Measurements from ENCODE around the gene AOAH. TPM values are rescaled to one million over a fixed set of nuclear protein-coding genes. Genes with fewer than 3 reads are reported as not detected.

The AOAH gene
- total RNA-seq, 1 experiment from 2014 or later: 0.39 TPM

GRCh38 chr7:36563706-36564327 lies 160.5 kb downstream of the AOAH start:
- peaks cover 9 to 25% (median 9%) of the 10 kb centered on the region in 3 experiments for H3K36me3 Mint-ChIP-seq (ENCODE audit: insufficient read depth in 1 of 3, low read depth in 3 of 3)
- H3K56ac ChIP-seq (ENCODE audit: insufficient read length, low read depth, low read length): no peak overlapping the region
- H3K4me3 Mint-ChIP-seq: no peak overlapping the region
- H3K4me1 Mint-ChIP-seq: peaks cover 45 to 46% of the 10 kb centered on the region in 2 experiments
- no CpG with 5 or more reads among the region's 1 CpG for WGBS (ENCODE audit: extremely low coverage, insufficient read length, low lambda C conversion rate)
- H3K27me3 ChIP-seq (ENCODE audit: insufficient read depth, low read length): no peaks in the 10 kb centered on the region
- H3K14ac ChIP-seq (ENCODE audit: insufficient read depth, low read length): no peak overlapping the region
- H2BK15ac ChIP-seq (ENCODE audit: low read depth, low read length): no peak overlapping the region
- peaks cover 15 to 19% of the 10 kb centered on the region in 2 experiments for H3K9me3 Mint-ChIP-seq
- H3K27ac Mint-ChIP-seq: peak overlapping the region in 2 of 3 experiments; percentile 20 to 44; a peak in 4 of 7 replicates
- H3K4me2 ChIP-seq (ENCODE audit: insufficient read depth, insufficient read length, low read length): no peak overlapping the region
- no peak overlapping the region for H2AK5ac ChIP-seq (ENCODE audit: insufficient read length, low read length)
- no peak overlapping the region for H2BK120ac ChIP-seq (ENCODE audit: low read depth, low read length, poor library complexity, severe bottlenecking)
- no peak overlapping the region for H3K9ac ChIP-seq (ENCODE audit: extremely low read depth, insufficient read length, low read length)
- TF ChIP-seq CTCF (conservative IDR thresholded peaks at IDR 0.05): no peak
- H4K91ac ChIP-seq (ENCODE audit: insufficient read length, low read depth, low read length): no peak overlapping the region
- H2AFZ ChIP-seq (ENCODE audit: low read length): peak overlapping the region; percentile 52
- no peak overlapping the region for H3T11ph ChIP-seq (ENCODE audit: low read length)
- H3K4me1 ChIP-seq (ENCODE audit: insufficient read depth, low read length): peaks cover 12% of the 10 kb centered on the region; the same call in 1 of the 2 replicates
- H3K9me3 ChIP-seq (ENCODE audit: control insufficient read depth, low read depth, low read length): no peaks in the 10 kb centered on the region
- H3K27me3 Mint-ChIP-seq (ENCODE audit: low read depth): peaks cover 2% of the 10 kb centered on the region; the same call in 1 of the 2 replicates
- no peaks in the 10 kb centered on the region for H3K23me2 ChIP-seq (ENCODE audit: insufficient read length, low read depth, low read length, poor library complexity, severe bottlenecking)
- no peak overlapping the region for H3K18ac ChIP-seq (ENCODE audit: insufficient read length, low read depth, low read length)
- no peak overlapping the region for H2BK5ac ChIP-seq (ENCODE audit: insufficient read length, low read length)
- H2BK12ac ChIP-seq (ENCODE audit: insufficient read length, low read depth, low read length): no peak overlapping the region
- no peak overlapping the region for H4K8ac ChIP-seq (replicated peaks; ENCODE audit: insufficient read length, low read depth, low read length)
- no peaks in the 10 kb centered on the region for H3K79me2 ChIP-seq (ENCODE audit: insufficient read depth, low read length)
- H4K5ac ChIP-seq (ENCODE audit: insufficient read length, low read depth, low read length): no peak overlapping the region
- H3K4ac ChIP-seq (ENCODE audit: low read depth, low read length): no peak overlapping the region
- no peaks in the 10 kb centered on the region for H3K79me1 ChIP-seq (ENCODE audit: insufficient read depth, low read depth, low read length, poor library complexity, severe bottlenecking)
- no peak overlapping the region for H2BK20ac ChIP-seq (ENCODE audit: low read depth, low read length, poor library complexity, severe bottlenecking)
- DNase-seq: no peak
- H3K23ac ChIP-seq (ENCODE audit: insufficient read length, low read depth, low read length): no peak overlapping the region
- no peak overlapping the region for H3K27ac ChIP-seq (ENCODE audit: insufficient read length, low read depth, low read length)
- no peaks in the 10 kb centered on the region for H4K20me1 ChIP-seq (ENCODE audit: control insufficient read depth, insufficient read depth, insufficient read length)

Data from H9 (cell line).